Esophagus (tissue), 2 donors: ENCODE results near the gene CGGBP1. TPM values are rescaled to one million over a fixed set of nuclear protein-coding genes. Genes with fewer than 3 reads are reported as not detected.
"Not testable (repeated sequence)": the region's sequence is repeated elsewhere in the genome, so short reads cannot be mapped to it uniquely, and the experiment has no call there.

Experiments
- H3K27ac ChIP-seq, 2 donors: one replicate each; pipeline ENCODE4 v1.5.1; 2013; ENCODE audit warnings: low read depth in 2 of 2, mild to moderate bottlenecking in 2 of 2, inconsistent platforms in 1 of 2, low read length in 1 of 2, moderate library complexity in 1 of 2
- H3K27me3 ChIP-seq, 2 donors: one replicate each; pipeline ENCODE4 v1.6.1; 2013; ENCODE audit warnings: low read length in 2 of 2, control low read depth in 1 of 2, mild to moderate bottlenecking in 1 of 2; ENCODE audit not compliant: insufficient read depth in 2 of 2, control insufficient read depth in 1 of 2
- H3K36me3 ChIP-seq, 2 donors: one replicate each; pipeline ENCODE4 v1.6.1; 2013; ENCODE audit warnings: low read length in 1 of 2; ENCODE audit not compliant: control insufficient read depth in 2 of 2, insufficient read depth in 2 of 2
- H3K4me1 ChIP-seq, 2 donors: one replicate each; pipeline ENCODE4 v1.6.1; 2013; ENCODE audit warnings: low read length in 1 of 2; ENCODE audit not compliant: control insufficient read depth in 2 of 2, insufficient read depth in 2 of 2
- H3K4me3 ChIP-seq, 2 donors: one replicate each; pipeline ENCODE4 v1.5.1; 2013; ENCODE audit warnings: low read length in 2 of 2, mild to moderate bottlenecking in 2 of 2, low read depth in 1 of 2, moderate library complexity in 1 of 2
- H3K9me3 ChIP-seq, 2 donors: one replicate each; pipeline ENCODE4 v1.6.1; 2013; ENCODE audit warnings: mild to moderate bottlenecking in 2 of 2, low read depth in 1 of 2, low read length in 1 of 2, moderate library complexity in 1 of 2; ENCODE audit not compliant: control insufficient read depth in 2 of 2, insufficient read depth in 1 of 2
- WGBS, 2 donors: extraction: QIAGEN DNeasy Blood & Tissue Kit; methylation state at CpG; one replicate each; pipeline ENCODE4 v1.1.7; 2013; 5-methylcytosine and 5-hydroxymethylcytosine counted together
- polyA plus RNA-seq, 2 donors: library from polyadenylated mRNA; stranded (reverse); fragments of 200-250 nt; gene quantifications; one replicate each; pipeline ENCODE4 v1.2.3, GENCODE V29; 2013
- donor health status: healthy with polysubstance abuse.
- donor health status: Bipolar disorder and iron deficiency.

The CGGBP1 gene
- polyA plus RNA-seq, 2 donors: 17.7 to 24.9 TPM

DNA sequence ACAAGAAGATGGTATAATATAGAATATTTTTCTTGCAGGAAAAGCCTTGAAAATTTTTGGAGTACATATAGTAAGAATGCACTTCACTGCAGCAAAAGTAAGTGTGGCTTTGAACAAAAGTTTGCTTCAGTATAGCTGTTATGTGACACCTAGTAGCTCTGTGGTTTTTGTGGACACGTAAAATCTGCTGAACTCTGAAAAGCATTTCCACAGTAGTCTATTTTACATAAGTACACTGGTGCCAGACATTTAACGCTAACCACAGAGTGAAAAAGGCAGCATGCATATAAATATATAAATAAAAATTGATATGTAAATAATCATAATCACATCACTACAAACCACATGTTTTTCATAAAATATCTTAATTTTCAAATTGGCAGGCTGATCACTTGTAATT, 39.8 kb downstream of the CGGBP1 start:
- Histone ChIP-seq H3K4me3 (no peak overlapping the region), H3K27ac (no peak overlapping the region), H3K36me3 (no peaks in the 10 kb centered on the region), H3K9me3 (no peaks in the 10 kb centered on the region), H3K4me1 (no peaks in the 10 kb centered on the region), H3K27me3 (no peaks in the 10 kb centered on the region)
- 61 to 78% methylated on average over 2 of the region's 2 CpGs for WGBS, 2 donors

DNA sequence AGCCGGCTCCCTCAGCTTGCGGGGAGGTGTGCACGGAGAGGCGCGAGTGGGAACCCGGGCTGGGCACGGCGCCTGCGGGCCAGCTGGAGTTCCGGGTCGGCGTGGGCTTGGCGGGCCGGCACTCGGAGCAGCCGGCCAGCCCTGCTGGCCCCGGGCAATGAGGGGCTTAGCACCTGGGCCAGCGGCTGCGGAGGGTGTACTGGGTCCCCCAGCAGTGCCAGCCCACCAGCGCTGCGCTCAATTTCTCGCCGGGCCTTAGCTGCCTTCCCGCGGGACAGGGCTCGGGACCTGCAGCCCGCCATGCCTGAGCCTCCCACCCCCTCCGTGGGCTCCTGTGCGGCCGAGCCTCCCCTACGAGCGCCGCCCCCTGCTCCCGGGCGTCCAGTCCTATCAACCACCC, 43.1 kb downstream of the CGGBP1 start:
- not testable (repeated sequence) for H3K4me1 ChIP-seq, H3K9me3 ChIP-seq, H3K36me3 ChIP-seq, H3K27me3 ChIP-seq, H3K4me3 ChIP-seq, H3K27ac ChIP-seq
- 96 to 98% methylated on average over 26 to 35 of the region's 35 CpGs for WGBS, 2 donors

DNA sequence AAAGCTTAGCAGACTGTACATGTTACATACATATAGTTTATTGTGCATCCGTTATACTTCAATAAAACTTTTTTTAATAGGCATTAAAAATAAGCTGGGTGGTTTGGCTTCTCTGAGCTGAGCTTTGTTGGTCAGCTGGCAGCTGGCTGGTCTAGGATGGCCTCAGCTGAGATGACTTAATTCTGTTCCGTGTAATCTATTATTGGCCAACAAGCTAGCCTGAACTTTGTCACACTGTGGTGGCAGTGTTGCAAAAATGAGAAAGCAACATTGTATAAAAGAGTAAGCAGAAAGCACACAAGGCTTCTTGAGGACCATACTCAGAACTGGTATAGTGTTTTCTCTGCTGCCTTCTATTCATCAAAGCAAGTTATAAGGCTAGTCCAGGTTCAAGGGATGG, 45.2 kb downstream of the CGGBP1 start:
- 50 to 51% methylated on average over 2 of the region's 2 CpGs for WGBS, 2 donors

DNA sequence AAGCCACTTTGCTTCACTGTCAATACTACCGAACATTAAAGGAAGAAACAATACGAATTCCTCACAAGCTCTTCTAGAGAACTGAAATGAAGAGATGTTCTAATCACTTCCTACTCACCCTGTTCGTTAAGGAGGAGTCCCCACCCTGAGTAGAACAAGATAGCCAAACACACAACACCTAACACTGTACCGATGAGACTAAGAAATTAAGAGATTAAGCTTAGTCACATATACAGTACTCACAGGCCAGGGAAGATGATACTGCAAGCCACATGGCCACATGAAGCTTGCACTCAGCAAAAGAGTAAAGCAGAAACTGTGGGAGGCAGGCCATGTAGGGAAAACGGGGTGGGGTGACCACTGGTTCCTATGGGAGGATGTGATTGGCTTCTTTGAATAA, 48.0 kb downstream of the CGGBP1 start:
- Histone ChIP-seq H3K27ac (no peak overlapping the region), H3K9me3 (no peaks in the 10 kb centered on the region), H3K36me3 (no peaks in the 10 kb centered on the region), H3K4me3 (no peak overlapping the region), H3K27me3 (no peaks in the 10 kb centered on the region), H3K4me1 (no peaks in the 10 kb centered on the region)
- 87 to 88% methylated on average over 5 of the region's 5 CpGs for WGBS, 2 donors

More for the DNA sequence above, 45.2 kb downstream of the CGGBP1 start:
- H3K27ac ChIP-seq: no peak overlapping the region
- H3K4me3 ChIP-seq: no peak overlapping the region
- no peaks in the 10 kb centered on the region for H3K4me1 ChIP-seq
- H3K36me3 ChIP-seq: no peaks in the 10 kb centered on the region
- no peaks in the 10 kb centered on the region for H3K9me3 ChIP-seq
- H3K27me3 ChIP-seq: no peaks in the 10 kb centered on the region

DNA sequence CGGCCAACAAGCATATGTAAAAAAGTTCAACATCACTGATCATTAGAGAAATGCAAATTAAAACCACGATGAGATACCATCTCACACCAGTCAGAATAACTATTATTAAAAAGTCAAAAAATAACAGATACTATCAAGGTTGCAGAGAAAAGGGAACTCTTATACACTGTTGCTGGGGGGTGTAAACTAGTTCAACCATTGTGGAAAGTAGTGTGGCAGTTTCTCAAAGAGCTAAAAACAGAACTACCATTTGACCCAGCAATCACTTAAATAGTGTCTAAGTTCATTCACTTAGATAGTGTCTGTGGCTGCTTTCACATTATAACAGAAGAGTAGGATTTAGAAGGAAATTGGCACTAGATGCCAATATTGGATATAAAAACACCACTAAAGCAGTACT, 49.7 kb downstream of the CGGBP1 start:
- Histone ChIP-seq H3K36me3 (no peaks in the 10 kb centered on the region), H3K4me3 (no peak overlapping the region), H3K4me1 (no peaks in the 10 kb centered on the region), H3K27ac (no peak overlapping the region), H3K27me3 (no peaks in the 10 kb centered on the region), H3K9me3 (no peaks in the 10 kb centered on the region)
- 89 to 90% methylated on average over 2 of the region's 2 CpGs for WGBS, 2 donors

DNA sequence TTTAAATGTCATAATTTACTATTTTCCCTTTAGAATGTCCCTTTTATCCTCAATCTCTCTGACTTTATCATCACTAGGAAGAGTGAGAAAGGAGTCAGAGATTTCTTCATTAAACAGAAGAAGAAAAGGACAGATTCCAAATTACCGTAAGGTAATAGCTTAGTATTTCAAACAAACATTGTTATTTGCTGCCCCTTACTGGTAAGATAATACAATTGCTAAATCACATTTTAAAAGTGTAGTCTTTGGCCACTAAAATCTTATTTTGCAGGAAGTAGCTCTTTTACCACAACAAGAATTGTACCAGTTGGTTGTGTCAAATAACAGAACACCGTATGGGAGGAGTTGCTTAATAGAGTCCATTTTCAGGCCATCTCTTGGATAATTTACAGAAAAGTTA, 53.7 kb downstream of the CGGBP1 start:
- H3K4me3 ChIP-seq: no peak overlapping the region
- H3K4me1 ChIP-seq: no peaks in the 10 kb centered on the region
- no peaks in the 10 kb centered on the region for H3K36me3 ChIP-seq
- no peaks in the 10 kb centered on the region for H3K27me3 ChIP-seq
- 11 to 22% methylated on average over 2 of the region's 2 CpGs for WGBS, 2 donors
- no peaks in the 10 kb centered on the region for H3K9me3 ChIP-seq
- H3K27ac ChIP-seq: no peak overlapping the region

DNA sequence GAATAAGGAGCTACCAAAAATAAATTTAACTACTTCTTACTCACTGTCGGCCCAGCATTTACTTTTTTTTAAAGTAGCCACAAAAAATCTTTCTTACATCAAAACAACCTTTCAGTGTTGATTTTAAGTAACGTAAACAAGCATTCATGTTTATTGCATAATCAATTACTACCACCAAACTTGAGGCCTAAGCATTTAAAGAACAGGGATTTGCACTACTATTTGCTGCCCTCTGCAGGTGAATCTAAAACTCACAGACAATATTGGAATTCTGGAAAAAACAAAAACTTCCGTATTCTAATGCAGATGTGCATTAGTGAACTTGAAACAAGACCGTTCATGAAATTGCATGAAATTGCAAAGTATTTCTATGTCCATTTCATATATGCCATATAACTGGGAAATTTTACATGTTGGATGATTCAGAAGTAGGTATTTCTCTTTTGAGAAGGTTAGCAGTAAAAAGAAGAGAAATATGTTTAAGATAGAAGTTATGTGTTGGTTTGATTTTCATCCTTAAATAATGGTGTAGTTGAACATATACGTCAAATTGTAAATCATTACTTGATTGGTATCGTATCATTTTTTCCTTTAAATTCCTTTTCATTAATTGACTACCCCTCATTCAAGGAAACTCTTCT, 55.6 kb downstream of the CGGBP1 start:
- Histone ChIP-seq H3K9me3 (no peaks in the 10 kb centered on the region), H3K36me3 (no peaks in the 10 kb centered on the region), H3K4me1 (no peaks in the 10 kb centered on the region), H3K4me3 (no peak overlapping the region), H3K27ac (no peak overlapping the region), H3K27me3 (no peaks in the 10 kb centered on the region)
- 45 to 47% methylated on average over 6 of the region's 6 CpGs for WGBS, 2 donors

DNA sequence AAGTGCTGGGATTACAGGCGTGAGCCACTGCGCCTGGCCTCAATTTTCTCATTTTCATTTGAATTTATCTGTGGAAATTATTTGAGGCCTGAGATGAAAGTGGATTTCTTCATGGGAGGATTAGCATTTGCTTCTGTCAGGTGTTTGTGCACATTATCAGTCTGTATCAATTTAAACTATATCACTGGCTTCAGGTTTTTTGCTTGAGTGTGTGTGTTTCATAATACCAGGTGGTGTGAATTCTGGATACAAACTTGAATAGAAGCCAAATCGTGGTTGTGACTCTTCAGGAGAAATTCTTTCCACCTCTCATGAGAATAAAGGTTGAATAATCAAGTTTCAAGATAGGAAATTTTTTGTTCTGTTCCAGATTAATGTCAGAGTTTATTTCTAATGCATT, 56.4 kb downstream of the CGGBP1 start:
- no peaks in the 10 kb centered on the region for H3K9me3 ChIP-seq
- 74 to 90% methylated on average over 3 of the region's 3 CpGs for WGBS, 2 donors

More for the DNA sequence above, 56.4 kb downstream of the CGGBP1 start:
- H3K36me3 ChIP-seq: no peaks in the 10 kb centered on the region
- H3K27me3 ChIP-seq: no peaks in the 10 kb centered on the region
- no peak overlapping the region for H3K27ac ChIP-seq
- no peak overlapping the region for H3K4me3 ChIP-seq
- no peaks in the 10 kb centered on the region for H3K4me1 ChIP-seq

Other genes with a start within 250 kb of the CGGBP1 start
- gene ZNF654, start 250 bp upstream of the CGGBP1 start, polyA plus RNA-seq: 1 to 10 TPM; 4.3 to 4.8 TPM
- 1 to 10 TPM; 4.7 to 8.2 TPM for gene C3orf38, start 91.0 kb upstream of the CGGBP1 start, polyA plus RNA-seq